RWPE1 (cell line): ENCODE results near the gene TBL1X.

ENCODE experiments used
- CTCF ChIA-PET: fragments of 350-600 bp; sonication (Branson Sonifier 250); formaldehyde crosslinking; extraction: SDS; loops from one replicate; lab custom pipeline; 2021; lab: Yijun Ruan, JAX
- POLR2A ChIA-PET: fragments of 400-600 bp; formaldehyde crosslinking; extraction: SDS; loops from one replicate; lab custom pipeline; 2020; ENCODE audit warnings: antibody characterized with exemption; ENCODE audit not compliant: low non-redundant PET; lab: Yijun Ruan, JAX
- DNase-seq: peaks from one replicate; pipeline ENCODE4 v3.0.0; 2012; ENCODE audit warnings: low spot score
- H3K27ac ChIP-seq: fragments of 450-650 bp; 2 replicates; pipeline ENCODE4 v1.5.1; 2017
- CTCF ChIP-seq: fragments of 450-650 bp; conservative IDR thresholded peaks from 2 replicates; pipeline ENCODE4 v1.5.1; 2017; ENCODE audit warnings: low read depth, mild to moderate bottlenecking

The TBL1X gene

GRCh38 chrX:9700555-9700954 lies 235.7 kb downstream of the TBL1X start:
- DNase-seq = no peak
- no peak for TF ChIP-seq CTCF
- POLR2A ChIA-PET = no interaction called here
- no peak overlapping the region for H3K27ac ChIP-seq
- CTCF ChIA-PET = no interaction called here

GRCh38 chrX:9701790-9702189 lies 236.9 kb downstream of the TBL1X start:
- CTCF ChIA-PET = no interaction called here
- no peak for TF ChIP-seq CTCF
- POLR2A ChIA-PET = no interaction called here
- H3K27ac ChIP-seq = no peak overlapping the region
- no peak for DNase-seq

GRCh38 chrX:9703406-9703805 lies 238.5 kb downstream of the TBL1X start:
- no peak for TF ChIP-seq CTCF
- CTCF ChIA-PET = no interaction called here
- POLR2A ChIA-PET = no interaction called here
- no peak overlapping the region for H3K27ac ChIP-seq
- DNase-seq = no peak

- DNase-seq = no peak
- CTCF ChIA-PET = no interaction called here
- POLR2A ChIA-PET = no interaction called here
- TF ChIP-seq CTCF = no peak
- H3K27ac ChIP-seq = no peak overlapping the region
Observed at GRCh38 chrX:9704876-9705465, 240.1 kb downstream of the TBL1X start.

GRCh38 chrX:9706421-9706820 lies 241.6 kb downstream of the TBL1X start:
- no peak for DNase-seq
- no peak overlapping the region for H3K27ac ChIP-seq
- CTCF ChIA-PET = interaction anchor here (0.6 kb wide), 1 partner anchor 889 kb away, joined by 3 read pairs; no protein-coding TSS in a partner anchor
- POLR2A ChIA-PET = no interaction called here
- no peak for TF ChIP-seq CTCF

- TF ChIP-seq CTCF = no peak
- no peak for DNase-seq
- POLR2A ChIA-PET = no interaction called here
- CTCF ChIA-PET = interaction anchor here (0.5 to 0.6 kb wide), 2 partner anchors 736 to 839 kb away, joined by 3 to 4 read pairs; no protein-coding TSS in a partner anchor
- no peak overlapping the region for H3K27ac ChIP-seq
Observed at GRCh38 chrX:9707306-9708033, 242.6 kb downstream of the TBL1X start.
